HG02981 (cell line): ENCODE data around the gene DIDO1.

ENCODE experiments used
- ATAC-seq: cut with Tn5 transposase; IDR thresholded peaks from one replicate; pipeline ENCODE4 v1.9.1; 2021; ENCODE audit warnings: mild to moderate bottlenecking, moderate library complexity; ENCODE audit not compliant: unreplicated experiment

Gene DIDO1

GRCh38 chr20:62839261-62839660 is 87.0 kb downstream of the DIDO1 start:
- ATAC-seq = no peak

- peak; percentile 58 for ATAC-seq
These were observed 88.0 kb downstream of the DIDO1 start for GRCh38 chr20:62838128-62838891.

GRCh38 chr20:62837790-62838127 is 88.5 kb downstream of the DIDO1 start:
- ATAC-seq = peak; percentile 6

GRCh38 chr20:62836967-62837490 is 89.3 kb downstream of the DIDO1 start:
- ATAC-seq = no peak

GRCh38 chr20:62835931-62836861 is 90.1 kb downstream of the DIDO1 start:
- ATAC-seq = no peak

- no peak for ATAC-seq
These were observed 91.2 kb downstream of the DIDO1 start for GRCh38 chr20:62834967-62835730.

GRCh38 chr20:62832951-62833391 is 93.3 kb downstream of the DIDO1 start:
- ATAC-seq = no peak

GRCh38 chr20:62832212-62832922 is 93.9 kb downstream of the DIDO1 start:
- ATAC-seq = no peak

- no peak for ATAC-seq
These were observed 94.5 kb downstream of the DIDO1 start for GRCh38 chr20:62831854-62832211.

GRCh38 chr20:62831361-62831788 is 94.9 kb downstream of the DIDO1 start:
- no peak for ATAC-seq

- ATAC-seq = no peak
These were observed 95.5 kb downstream of the DIDO1 start for GRCh38 chr20:62830821-62831220.

GRCh38 chr20:62830251-62830650 is 96.1 kb downstream of the DIDO1 start:
- no peak for ATAC-seq

- no peak for ATAC-seq
These were observed 96.8 kb downstream of the DIDO1 start for GRCh38 chr20:62829231-62830230.

GRCh38 chr20:62828511-62829230 is 97.6 kb downstream of the DIDO1 start:
- ATAC-seq = no peak

GRCh38 chr20:62828051-62828450 is 98.3 kb downstream of the DIDO1 start:
- ATAC-seq = no peak
